ENCODE measurements around the gene PDSS2. TPM values are rescaled to one million over a fixed set of nuclear protein-coding genes. Genes with fewer than 3 reads are reported as not detected.

Gene PDSS2
- total RNA-seq, 1 experiment from 2014 or later: 17.7 TPM

DNA sequence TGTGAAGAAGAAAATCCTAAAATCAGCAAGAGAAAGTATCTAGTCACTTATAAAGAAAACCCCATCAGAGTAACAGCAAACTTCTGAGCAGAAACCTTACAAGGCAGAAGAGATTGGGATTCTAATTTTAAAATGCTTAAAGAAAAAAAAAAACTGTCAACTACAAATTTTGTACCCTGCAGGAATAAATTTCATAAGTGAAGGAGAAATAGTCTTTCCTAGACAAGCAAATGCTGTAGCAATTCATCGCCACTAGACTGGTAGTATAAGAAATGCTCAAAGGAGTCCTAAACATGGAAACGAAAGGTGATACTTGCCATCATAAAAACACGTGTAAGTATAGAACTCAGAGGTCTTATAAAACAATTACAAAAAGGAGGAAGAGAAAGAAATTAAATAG, 54.4 kb downstream of the PDSS2 start:
- no peaks in the 10 kb centered on the region for H3K4me1 ChIP-seq (ENCODE audit: control insufficient read depth, insufficient read depth, low read length)
- in situ Hi-C loops (cut with HindIII; ENCODE audit: low pct_unique_long_range_greater_than_20kb, low sequenced_read_pairs) (no loop called here), intact Hi-C loops (cut with micrococcal nuclease; ENCODE audit: unreplicated experiment) (no loop called here)
- BruUV-seq (replicated peaks): no TSS peak
- H3K9me3 ChIP-seq (ENCODE audit: control insufficient read depth, insufficient read depth, low read depth, low read length): no peaks in the 10 kb centered on the region; the same call in 1 of the 2 replicates
- DNase-seq (ENCODE audit: low read depth, low spot score) (no peak), ATAC-seq (no peak)
- TF ChIP-seq, protein P1, sequence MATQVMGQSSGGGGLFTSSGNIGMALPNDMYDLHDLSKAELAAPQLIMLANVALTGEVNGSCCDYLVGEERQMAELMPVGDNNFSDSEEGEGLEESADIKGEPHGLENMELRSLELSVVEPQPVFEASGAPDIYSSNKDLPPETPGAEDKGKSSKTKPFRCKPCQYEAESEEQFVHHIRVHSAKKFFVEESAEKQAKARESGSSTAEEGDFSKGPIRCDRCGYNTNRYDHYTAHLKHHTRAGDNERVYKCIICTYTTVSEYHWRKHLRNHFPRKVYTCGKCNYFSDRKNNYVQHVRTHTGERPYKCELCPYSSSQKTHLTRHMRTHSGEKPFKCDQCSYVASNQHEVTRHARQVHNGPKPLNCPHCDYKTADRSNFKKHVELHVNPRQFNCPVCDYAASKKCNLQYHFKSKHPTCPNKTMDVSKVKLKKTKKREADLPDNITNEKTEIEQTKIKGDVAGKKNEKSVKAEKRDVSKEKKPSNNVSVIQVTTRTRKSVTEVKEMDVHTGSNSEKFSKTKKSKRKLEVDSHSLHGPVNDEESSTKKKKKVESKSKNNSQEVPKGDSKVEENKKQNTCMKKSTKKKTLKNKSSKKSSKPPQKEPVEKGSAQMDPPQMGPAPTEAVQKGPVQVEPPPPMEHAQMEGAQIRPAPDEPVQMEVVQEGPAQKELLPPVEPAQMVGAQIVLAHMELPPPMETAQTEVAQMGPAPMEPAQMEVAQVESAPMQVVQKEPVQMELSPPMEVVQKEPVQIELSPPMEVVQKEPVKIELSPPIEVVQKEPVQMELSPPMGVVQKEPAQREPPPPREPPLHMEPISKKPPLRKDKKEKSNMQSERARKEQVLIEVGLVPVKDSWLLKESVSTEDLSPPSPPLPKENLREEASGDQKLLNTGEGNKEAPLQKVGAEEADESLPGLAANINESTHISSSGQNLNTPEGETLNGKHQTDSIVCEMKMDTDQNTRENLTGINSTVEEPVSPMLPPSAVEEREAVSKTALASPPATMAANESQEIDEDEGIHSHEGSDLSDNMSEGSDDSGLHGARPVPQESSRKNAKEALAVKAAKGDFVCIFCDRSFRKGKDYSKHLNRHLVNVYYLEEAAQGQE (IDR thresholded peaks at IDR 0.05; ENCODE audit: insufficient read depth in 1 of 2, low read depth in 2 of 2, low read length in 1 of 2): no peak
- TF ChIP-seq TCF7L2 (IDR thresholded peaks at IDR 0.05; ENCODE audit: low read depth, low read length) (no peak), SIN3A (IDR thresholded peaks at IDR 0.05; ENCODE audit: borderline replicate concordance, insufficient read depth, low read depth, low read length) (no peak), POLR2AphosphoS5 (IDR thresholded peaks at IDR 0.05; ENCODE audit: low read depth, low read length) (no peak)
- TF ChIP-seq, protein P2, sequence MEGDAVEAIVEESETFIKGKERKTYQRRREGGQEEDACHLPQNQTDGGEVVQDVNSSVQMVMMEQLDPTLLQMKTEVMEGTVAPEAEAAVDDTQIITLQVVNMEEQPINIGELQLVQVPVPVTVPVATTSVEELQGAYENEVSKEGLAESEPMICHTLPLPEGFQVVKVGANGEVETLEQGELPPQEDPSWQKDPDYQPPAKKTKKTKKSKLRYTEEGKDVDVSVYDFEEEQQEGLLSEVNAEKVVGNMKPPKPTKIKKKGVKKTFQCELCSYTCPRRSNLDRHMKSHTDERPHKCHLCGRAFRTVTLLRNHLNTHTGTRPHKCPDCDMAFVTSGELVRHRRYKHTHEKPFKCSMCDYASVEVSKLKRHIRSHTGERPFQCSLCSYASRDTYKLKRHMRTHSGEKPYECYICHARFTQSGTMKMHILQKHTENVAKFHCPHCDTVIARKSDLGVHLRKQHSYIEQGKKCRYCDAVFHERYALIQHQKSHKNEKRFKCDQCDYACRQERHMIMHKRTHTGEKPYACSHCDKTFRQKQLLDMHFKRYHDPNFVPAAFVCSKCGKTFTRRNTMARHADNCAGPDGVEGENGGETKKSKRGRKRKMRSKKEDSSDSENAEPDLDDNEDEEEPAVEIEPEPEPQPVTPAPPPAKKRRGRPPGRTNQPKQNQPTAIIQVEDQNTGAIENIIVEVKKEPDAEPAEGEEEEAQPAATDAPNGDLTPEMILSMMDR (IDR thresholded peaks at IDR 0.05): no peak
- ChIA-PET CTCF (no interaction called here), POLR2A (no interaction called here)
- no peaks in the 10 kb centered on the region for H3K27me3 ChIP-seq (ENCODE audit: control insufficient read depth, insufficient read depth, low read length)
- H3K4me3 ChIP-seq (ENCODE audit: low read depth in 2 of 2, low read length in 2 of 2): no peak overlapping the region
- no peak overlapping the region for H3K27ac ChIP-seq (ENCODE audit: low read length)
- H3K36me3 ChIP-seq (ENCODE audit: control insufficient read depth, insufficient read depth, low read length): no peaks in the 10 kb centered on the region

DNA sequence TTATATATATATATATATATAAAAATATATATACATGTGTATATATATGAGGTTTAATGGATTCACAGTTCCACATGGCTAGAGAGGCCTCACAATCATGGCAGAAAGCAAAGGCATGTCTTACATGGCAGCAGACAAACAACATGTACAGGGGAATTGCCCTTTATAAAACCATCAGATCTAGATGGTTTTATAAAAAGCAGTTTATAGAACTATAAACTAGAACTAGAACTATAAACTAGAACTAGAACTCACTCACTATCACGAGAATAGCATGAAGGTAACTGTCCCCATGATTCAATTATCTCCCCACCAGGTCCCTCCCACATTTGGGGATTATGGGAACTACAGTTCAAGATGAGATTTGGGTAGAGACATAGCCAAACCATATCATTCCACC, 56.8 kb downstream of the PDSS2 start:
- intact Hi-C loops (cut with micrococcal nuclease; ENCODE audit: unreplicated experiment) (no loop called here), in situ Hi-C loops (cut with HindIII; ENCODE audit: low pct_unique_long_range_greater_than_20kb, low sequenced_read_pairs) (no loop called here)
- ChIA-PET POLR2A (interaction anchor here (0.6 kb wide), 1 partner anchor 162 kb away, joined by 6 read pairs; no protein-coding TSS in a partner anchor), CTCF (no interaction called here)
- H3K27ac ChIP-seq (ENCODE audit: low read length): no peak overlapping the region
- H3K27me3 ChIP-seq (ENCODE audit: control insufficient read depth, insufficient read depth, low read length): no peaks in the 10 kb centered on the region
- no peaks in the 10 kb centered on the region; the same call in 1 of the 2 replicates for H3K9me3 ChIP-seq (ENCODE audit: control insufficient read depth, insufficient read depth, low read depth, low read length)
- H3K36me3 ChIP-seq (ENCODE audit: control insufficient read depth, insufficient read depth, low read length): no peaks in the 10 kb centered on the region
- DNase-seq (ENCODE audit: low read depth, low spot score) (no peak), ATAC-seq (no peak)
- no peaks in the 10 kb centered on the region for H3K4me1 ChIP-seq (ENCODE audit: control insufficient read depth, insufficient read depth, low read length)
- TF ChIP-seq, protein P1 (IDR thresholded peaks at IDR 0.05; ENCODE audit: insufficient read depth in 1 of 2, low read depth in 2 of 2, low read length in 1 of 2): no peak
- TF ChIP-seq, protein P2 (IDR thresholded peaks at IDR 0.05): no peak
- TF ChIP-seq TCF7L2 (IDR thresholded peaks at IDR 0.05; ENCODE audit: low read depth, low read length) (no peak), SIN3A (IDR thresholded peaks at IDR 0.05; ENCODE audit: borderline replicate concordance, insufficient read depth, low read depth, low read length) (no peak), POLR2AphosphoS5 (IDR thresholded peaks at IDR 0.05; ENCODE audit: low read depth, low read length) (no peak)
- no TSS peak for BruUV-seq (replicated peaks)
- no peak overlapping the region for H3K4me3 ChIP-seq (ENCODE audit: low read depth in 2 of 2, low read length in 2 of 2)

Data from Panc1 (cell line).